ENCODE results near the gene KLF17.

KLF17 gene

GRCh38 chr1:44118682-44119081 is at the start of gene KLF17:
Gene KLF17, plus strand, starts transcription at chr1:44118821. Its CDS starts 87 bp downstream, at chr1:44118908.
- no peak for DNase-seq (ENCODE audit: low spot score)

GRCh38 chr1:44071461-44071860 is 47.2 kb upstream of the KLF17 start:
- no peak for DNase-seq (ENCODE audit: low spot score)

GRCh38 chr1:44072204-44072603 is 46.4 kb upstream of the KLF17 start:
- no peak for DNase-seq (ENCODE audit: low spot score)

- no peak for DNase-seq (ENCODE audit: low spot score)
Observed at GRCh38 chr1:44072821-44073220, 45.8 kb upstream of the KLF17 start.

- DNase-seq (ENCODE audit: low spot score): no peak
Observed at GRCh38 chr1:44073528-44073927, 45.1 kb upstream of the KLF17 start.

GRCh38 chr1:44074415-44074814 is 44.2 kb upstream of the KLF17 start:
- no peak for DNase-seq (ENCODE audit: low spot score)

GRCh38 chr1:44076066-44076465 is 42.6 kb upstream of the KLF17 start:
- DNase-seq (ENCODE audit: low spot score): no peak

- DNase-seq (ENCODE audit: low spot score): no peak
Observed at GRCh38 chr1:44077421-44077820, 41.2 kb upstream of the KLF17 start.

GRCh38 chr1:44078104-44078503 is 40.5 kb upstream of the KLF17 start:
- no peak for DNase-seq (ENCODE audit: low spot score)

- DNase-seq (ENCODE audit: low spot score): no peak
Observed at GRCh38 chr1:44079566-44079965, 39.1 kb upstream of the KLF17 start.

GRCh38 chr1:44084998-44085675 is 33.5 kb upstream of the KLF17 start:
- no peak for DNase-seq (ENCODE audit: low spot score)

- DNase-seq (ENCODE audit: low spot score): no peak
Observed at GRCh38 chr1:44086692-44087474, 31.7 kb upstream of the KLF17 start.

- no peak for DNase-seq (ENCODE audit: low spot score)
Observed at GRCh38 chr1:44089371-44090048, 29.1 kb upstream of the KLF17 start.

- DNase-seq (ENCODE audit: low spot score): no peak
Observed at GRCh38 chr1:44090429-44091252, 28.0 kb upstream of the KLF17 start.

- no peak for DNase-seq (ENCODE audit: low spot score)
Observed at GRCh38 chr1:44094047-44094446, 24.6 kb upstream of the KLF17 start.

- DNase-seq (ENCODE audit: low spot score): no peak
Observed at GRCh38 chr1:44100183-44100868, 18.3 kb upstream of the KLF17 start.

- no peak for DNase-seq (ENCODE audit: low spot score)
Observed at GRCh38 chr1:44101328-44101727, 17.3 kb upstream of the KLF17 start.

- no peak for DNase-seq (ENCODE audit: low spot score)
Observed at GRCh38 chr1:44103270-44104131, 15.1 kb upstream of the KLF17 start.

GRCh38 chr1:44105810-44106209 is 12.8 kb upstream of the KLF17 start:
- no peak for DNase-seq (ENCODE audit: low spot score)

GRCh38 chr1:44108241-44108640 is 10.4 kb upstream of the KLF17 start:
- DNase-seq (ENCODE audit: low spot score): no peak

- no peak for DNase-seq (ENCODE audit: low spot score)
Observed at GRCh38 chr1:44108971-44109370, 9.7 kb upstream of the KLF17 start.

All from hematopoietic multipotent progenitor cell treated with erythropoietin and hydrocortisone succinate and interleukin-3 and kit ligand, for 15 days (in vitro differentiated cells).